RWPE1 (cell line): Measurements from ENCODE around the gene BAIAP3.

ENCODE experiments used
- CTCF ChIA-PET: fragments of 350-600 bp; sonication (Branson Sonifier 250); formaldehyde crosslinking; extraction: SDS; loops from one replicate; lab custom pipeline; 2021; lab: Yijun Ruan, JAX
- POLR2A ChIA-PET: fragments of 400-600 bp; formaldehyde crosslinking; extraction: SDS; loops from one replicate; lab custom pipeline; 2020; ENCODE audit warnings: antibody characterized with exemption; ENCODE audit not compliant: low non-redundant PET; lab: Yijun Ruan, JAX
- DNase-seq: peaks from one replicate; pipeline ENCODE4 v3.0.0; 2012; ENCODE audit warnings: low spot score
- H3K27ac ChIP-seq: fragments of 450-650 bp; 2 replicates; pipeline ENCODE4 v1.5.1; 2017
- TF ChIP-seq, protein P1 (sequence below): fragments of 450-650 bp; conservative IDR thresholded peaks from 2 replicates; pipeline ENCODE4 v1.5.1; 2017; ENCODE audit warnings: low read depth, mild to moderate bottlenecking

BAIAP3 gene

DNA sequence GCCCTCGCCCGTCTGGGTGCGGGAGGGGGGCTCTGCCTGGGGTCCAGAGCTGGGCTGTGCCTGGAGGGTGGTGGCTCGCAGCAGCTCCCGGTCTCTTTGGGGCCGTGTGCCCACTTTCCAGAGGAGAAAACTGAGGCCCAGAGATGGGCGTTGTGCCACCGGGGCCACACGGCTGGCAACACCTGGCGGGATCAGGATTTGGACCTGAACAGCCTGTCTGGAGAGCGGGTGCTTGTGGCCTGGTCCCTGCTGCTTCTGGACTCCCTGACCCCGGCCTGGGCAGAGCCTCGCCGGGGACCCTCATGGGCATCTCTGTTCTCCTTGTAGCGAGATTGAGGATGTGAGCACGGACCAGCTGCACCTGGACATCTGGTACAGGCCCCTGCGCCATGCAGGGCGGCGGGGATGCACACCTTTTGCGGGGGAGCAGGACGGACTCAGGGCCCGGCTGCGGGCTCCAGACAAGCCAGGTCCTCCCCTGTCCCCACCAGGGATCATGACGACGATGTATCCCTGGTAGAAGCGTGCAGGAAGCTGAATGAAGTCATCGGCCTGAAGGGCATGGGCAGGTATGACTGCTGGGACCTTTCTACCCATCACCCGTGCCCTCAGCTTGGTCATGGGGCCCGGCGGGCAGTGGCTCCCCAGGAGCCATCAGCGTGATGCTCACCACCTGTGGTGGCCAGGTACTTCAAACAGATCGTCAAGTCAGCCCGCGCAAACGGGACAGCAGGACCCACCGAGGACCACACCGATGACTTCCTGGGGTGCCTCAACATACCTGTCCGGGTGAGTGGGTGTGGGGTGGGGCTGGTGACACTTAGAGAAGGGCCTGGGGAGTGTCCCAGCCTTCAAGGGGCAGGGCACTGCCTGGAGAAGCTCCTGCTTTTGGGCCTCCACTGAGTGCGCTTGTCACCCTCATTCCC lies 8.3 kb downstream of the BAIAP3 start:
- ChIA-PET CTCF (interaction anchor here (0.5 to 1.0 kb wide), 3 partner anchors 12 to 461 kb away, joined by 3 to 5 read pairs (median 4); no protein-coding TSS in a partner anchor), POLR2A (no interaction called here)
- DNase-seq = no peak
- no peak overlapping the region for H3K27ac ChIP-seq
- TF ChIP-seq, protein P1, sequence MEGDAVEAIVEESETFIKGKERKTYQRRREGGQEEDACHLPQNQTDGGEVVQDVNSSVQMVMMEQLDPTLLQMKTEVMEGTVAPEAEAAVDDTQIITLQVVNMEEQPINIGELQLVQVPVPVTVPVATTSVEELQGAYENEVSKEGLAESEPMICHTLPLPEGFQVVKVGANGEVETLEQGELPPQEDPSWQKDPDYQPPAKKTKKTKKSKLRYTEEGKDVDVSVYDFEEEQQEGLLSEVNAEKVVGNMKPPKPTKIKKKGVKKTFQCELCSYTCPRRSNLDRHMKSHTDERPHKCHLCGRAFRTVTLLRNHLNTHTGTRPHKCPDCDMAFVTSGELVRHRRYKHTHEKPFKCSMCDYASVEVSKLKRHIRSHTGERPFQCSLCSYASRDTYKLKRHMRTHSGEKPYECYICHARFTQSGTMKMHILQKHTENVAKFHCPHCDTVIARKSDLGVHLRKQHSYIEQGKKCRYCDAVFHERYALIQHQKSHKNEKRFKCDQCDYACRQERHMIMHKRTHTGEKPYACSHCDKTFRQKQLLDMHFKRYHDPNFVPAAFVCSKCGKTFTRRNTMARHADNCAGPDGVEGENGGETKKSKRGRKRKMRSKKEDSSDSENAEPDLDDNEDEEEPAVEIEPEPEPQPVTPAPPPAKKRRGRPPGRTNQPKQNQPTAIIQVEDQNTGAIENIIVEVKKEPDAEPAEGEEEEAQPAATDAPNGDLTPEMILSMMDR = no peak

- peak overlapping the region; percentile 39 for H3K27ac ChIP-seq
- CTCF ChIA-PET = interaction anchor here (0.5 to 0.6 kb wide), 3 partner anchors 11 to 460 kb away, joined by 4 to 5 read pairs (median 4); no protein-coding TSS in a partner anchor
- POLR2A ChIA-PET = interaction anchor here (0.6 kb wide), 1 partner anchor 440 kb away, joined by 5 read pairs; the partner anchor contains the start of genes NUBP2 and SPSB3
- TF ChIP-seq, protein P1 = no peak
- peak; percentile 99 for DNase-seq
Observed at GRCh38 chr16:1342526-1343427, 9.3 kb downstream of the BAIAP3 start.

- POLR2A ChIA-PET = no interaction called here
Observed at GRCh38 chr16:1343428-1344242, 10.2 kb downstream of the BAIAP3 start.

DNA sequence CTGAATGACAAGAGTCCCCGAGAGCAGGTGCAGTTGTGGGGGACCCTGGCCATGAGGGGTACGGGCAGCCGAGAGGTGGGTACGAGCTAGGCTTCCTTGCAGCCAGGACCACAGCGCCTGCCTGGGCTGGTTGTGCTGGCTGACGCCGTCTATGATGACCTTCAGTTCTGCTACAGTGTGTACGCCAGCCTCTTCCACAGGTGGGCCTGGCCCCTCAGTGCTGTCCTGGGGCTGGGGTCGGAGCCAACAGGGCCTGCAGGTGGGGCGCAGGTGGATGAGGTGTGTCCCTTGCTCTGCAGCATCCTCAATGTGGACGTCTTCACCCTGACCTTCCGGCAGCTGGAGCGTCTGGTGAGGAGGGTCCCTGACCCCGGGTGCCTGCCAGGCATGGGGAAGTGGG lies 11.1 kb downstream of the BAIAP3 start:
- TF ChIP-seq, protein P1 = no peak
- no peak for DNase-seq
- POLR2A ChIA-PET = no interaction called here
- CTCF ChIA-PET = no interaction called here
- H3K27ac ChIP-seq = no peak overlapping the region; the same call in 1 of the 2 replicates

More at GRCh38 chr16:1343428-1344242, 10.2 kb downstream of the BAIAP3 start:
- TF ChIP-seq, protein P1 = no peak
- no peak for DNase-seq
- CTCF ChIA-PET = no interaction called here
- peak overlapping the region; percentile 39 for H3K27ac ChIP-seq

DNA sequence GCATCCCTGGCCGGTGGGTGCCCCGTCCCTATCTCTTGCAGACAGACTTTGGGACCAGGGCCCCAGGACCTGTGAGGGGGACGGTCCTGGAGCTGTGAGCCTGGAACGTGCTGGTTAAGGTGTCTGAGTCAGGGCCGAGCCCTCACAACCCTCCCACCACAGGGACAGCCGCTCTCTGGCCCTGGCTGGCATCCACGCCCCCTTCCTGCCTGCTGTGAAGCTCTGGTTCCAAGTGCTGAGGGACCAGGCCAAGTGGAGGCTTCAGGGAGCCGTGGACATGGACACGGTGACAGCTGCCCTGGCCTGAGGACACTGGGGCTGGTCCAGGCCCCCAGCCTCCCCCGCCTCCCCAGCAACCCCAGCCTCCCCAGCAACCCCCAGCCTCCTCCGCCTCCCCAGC lies 11.6 kb downstream of the BAIAP3 start:
- CTCF ChIA-PET = no interaction called here
- no peak for DNase-seq
- POLR2A ChIA-PET = no interaction called here
- TF ChIP-seq, protein P1 = no peak
- no peak overlapping the region for H3K27ac ChIP-seq
